CD4-positive, CD25-positive, alpha-beta regulatory T cell (primary cell): ENCODE data around the gene HSFX2. TPM values are rescaled to one million over a fixed set of nuclear protein-coding genes. Genes with fewer than 3 reads are reported as not detected.
"Not testable (repeated sequence)": the region's sequence is repeated elsewhere in the genome, so short reads cannot be mapped to it uniquely, and the experiment has no call there.

Experiments
- ATAC-seq, 2 donors: fragments of 150-1000 bp; cut with Tn5 transposase; one replicate each; pipeline ENCODE4 v1.10.0; 2021; ENCODE audit warnings: low read depth in 2 of 2, moderate number of reproducible peaks in 2 of 2, moderate library complexity in 1 of 2
- DNase-seq, 3 donors: peaks; one replicate each; pipeline versions ENCODE4 v3.0.0 to v3.0.0-alpha.2; 2012 to 2022; ENCODE audit warnings: mixed read lengths in 1 of 3
- H3K27ac ChIP-seq: one replicate; pipeline ENCODE4 v1.7.0; 2013; ENCODE audit warnings: mild to moderate bottlenecking, low read length; ENCODE audit not compliant: insufficient read depth, poor library complexity, severe bottlenecking
- H3K27me3 ChIP-seq: one replicate; pipeline ENCODE4 v1.7.0; 2013; ENCODE audit warnings: low read length; ENCODE audit not compliant: control insufficient read depth, insufficient read depth
- H3K36me3 ChIP-seq: one replicate; pipeline ENCODE4 v1.7.0; 2013; ENCODE audit warnings: mild to moderate bottlenecking, low read length, moderate library complexity; ENCODE audit not compliant: control insufficient read depth, insufficient read depth
- H3K4me1 ChIP-seq: 2 replicates; pipeline ENCODE4 v1.7.0; 2013; ENCODE audit warnings: mild to moderate bottlenecking, low read length; ENCODE audit not compliant: insufficient read depth, control insufficient read depth, poor library complexity, severe bottlenecking
- H3K4me3 ChIP-seq: one replicate; pipeline ENCODE4 v1.7.0; 2013; ENCODE audit warnings: low read depth, mild to moderate bottlenecking, low read length, moderate library complexity
- H3K9me3 ChIP-seq, 2 experiments: 1 replicate in 1 of 2; 2 replicates in 1 of 2; pipeline ENCODE4 v1.7.0; 2013; ENCODE audit warnings: low read length in 2 of 2, mild to moderate bottlenecking in 1 of 2, moderate library complexity in 1 of 2; ENCODE audit not compliant: control insufficient read depth in 2 of 2
- H3K27ac Mint-ChIP-seq, 3 donors: one replicate each; pipeline ENCODE4 v1.8.0; 2020 to 2022; ENCODE audit warnings: mild to moderate bottlenecking in 3 of 3, mixed read lengths in 3 of 3, moderate library complexity in 2 of 3
- H3K27me3 Mint-ChIP-seq: one replicate; pipeline ENCODE4 v1.8.0; 2022; ENCODE audit warnings: mild to moderate bottlenecking, mixed read lengths
- H3K36me3 Mint-ChIP-seq: one replicate; pipeline ENCODE4 v1.8.0; 2020; ENCODE audit warnings: mixed read lengths
- H3K4me1 Mint-ChIP-seq, 4 donors: one replicate each; pipeline ENCODE4 v1.8.0; 2020 to 2022; ENCODE audit warnings: mixed read lengths in 4 of 4, mild to moderate bottlenecking in 1 of 4
- H3K4me3 Mint-ChIP-seq, 4 donors: one replicate each; pipeline ENCODE4 v1.8.0; 2020 to 2022; ENCODE audit warnings: mild to moderate bottlenecking in 4 of 4, mixed read lengths in 4 of 4, moderate library complexity in 3 of 4
- H3K9me3 Mint-ChIP-seq, 7 donors: one replicate each; pipeline ENCODE4 v1.8.0; 2020 to 2022; ENCODE audit warnings: mixed read lengths in 7 of 7, mild to moderate bottlenecking in 3 of 7, moderate library complexity in 2 of 7
- polyA plus RNA-seq, 4 donors: library from polyadenylated mRNA; unstranded; fragments of 300-500 nt; fragmentation: Illumina TruSeq; gene quantifications; one replicate each; pipeline ENCODE4 v1.2.3, GENCODE V29; 2021
- total RNA-seq: library from RNA; stranded (reverse); gene quantifications from one replicate; pipeline ENCODE4 v1.2.3, GENCODE V29; 2022

HSFX2 gene
- total and polyA plus RNA-seq, 5 donors from 2014 or later: not detected

DNA sequence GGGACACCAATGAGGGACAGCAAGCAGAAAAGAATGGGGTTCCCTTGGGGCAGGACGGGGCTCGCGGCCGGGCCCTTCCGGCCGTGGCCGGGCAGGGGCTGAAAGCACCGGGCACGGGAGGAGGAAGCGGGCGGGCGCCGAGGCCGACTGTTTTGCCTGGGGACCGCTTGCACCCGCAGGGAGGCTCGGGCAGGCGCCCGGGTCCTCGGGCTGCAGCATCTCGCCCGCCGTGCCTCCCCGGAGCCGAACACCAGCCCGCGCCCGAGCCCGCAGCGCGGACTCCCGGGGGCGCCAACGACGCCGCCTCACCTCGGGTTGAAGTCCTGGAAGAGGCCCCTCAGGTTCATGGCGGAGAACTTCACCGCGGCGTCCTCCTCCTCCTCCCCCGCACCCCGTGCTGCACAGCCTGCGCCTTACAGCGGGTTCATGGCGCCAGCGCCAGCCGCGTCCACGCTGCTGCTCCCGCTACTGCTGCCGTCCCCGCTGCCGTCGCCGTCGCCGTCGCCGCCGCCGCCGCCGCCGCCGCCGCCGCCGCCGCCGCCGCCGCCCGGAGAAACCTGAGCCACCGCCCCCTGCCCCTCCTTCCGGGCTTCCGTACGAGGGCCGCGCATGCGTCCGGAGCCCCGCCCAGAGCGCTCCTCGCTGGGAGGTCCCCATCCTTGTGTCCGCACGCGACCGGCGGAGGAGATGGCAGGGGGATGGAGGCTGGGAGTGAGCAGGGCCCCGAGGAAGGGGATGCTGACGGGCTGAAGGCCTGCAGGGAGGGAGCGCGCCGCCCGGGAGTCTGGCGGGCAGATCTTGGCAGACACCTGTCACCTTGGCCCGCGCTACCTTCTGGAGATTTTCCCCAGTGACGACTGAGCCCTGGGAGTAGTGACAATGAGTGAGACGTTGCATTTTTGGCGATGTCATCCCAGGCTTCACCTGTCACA lies 36.4 kb upstream of the HSFX2 start, which contains the start of gene TMEM185A:
TMEM185A (minus strand) TSS at position 559 of the 932 bp plus-strand sequence; CDS start at position 347, 212 bp downstream.
- Mint-ChIP-seq H3K27ac (peak within 1 kb of the TSS; percentile 85 to 97 (median 86)), H3K36me3 (no peaks in the 10 kb centered on the region), H3K4me3 (peak within 1 kb of the TSS; percentile 90 to 99 (median 94)), H3K9me3 (peaks cover 0 to 2% (median 0%) of the 10 kb centered on the region in 7 donors), H3K4me1 (peaks cover 5 to 38% (median 28%) of the 10 kb centered on the region in 4 donors), H3K27me3 (peaks cover 16% of the 10 kb centered on the region)
- peak; percentile 81 to 86 for ATAC-seq
- Histone ChIP-seq H3K27me3 (no peaks in the 10 kb centered on the region), H3K27ac (no peak within 1 kb of the TSS), H3K4me3 (peak within 1 kb of the TSS; percentile 73), H3K9me3 (no peaks in the 10 kb centered on the region), H3K4me1 (peaks cover 13% of the 10 kb centered on the region), H3K36me3 (no peaks in the 10 kb centered on the region)
- peak; percentile 71 to 80 (median 73) for DNase-seq

- DNase-seq: peak in 2 of 3 donors; percentile 3 to 5
- H3K4me1 Mint-ChIP-seq: peaks cover 5 to 40% (median 29%) of the 10 kb centered on the region in 4 donors
- no peak overlapping the region for H3K27ac ChIP-seq
Observed at GRCh38 chrX:149630681-149631233, 35.6 kb upstream of the HSFX2 start.

GRCh38 chrX:149629730-149630387 lies 34.7 kb upstream of the HSFX2 start:
- H3K9me3 Mint-ChIP-seq: no peaks in the 10 kb centered on the region
- H3K27me3 Mint-ChIP-seq: peaks cover 7% of the 10 kb centered on the region
- H3K27ac ChIP-seq: no peak overlapping the region
- H3K36me3 ChIP-seq: no peaks in the 10 kb centered on the region
- H3K9me3 ChIP-seq: no peaks in the 10 kb centered on the region
- H3K27ac Mint-ChIP-seq: peak overlapping the region in 2 of 3 donors; percentile 48 to 50
- no peaks in the 10 kb centered on the region for H3K27me3 ChIP-seq
- H3K4me3 Mint-ChIP-seq: peak overlapping the region; percentile 90 to 99 (median 94)
- H3K4me1 Mint-ChIP-seq: peaks cover 5 to 45% (median 37%) of the 10 kb centered on the region in 4 donors
- peaks cover 13% of the 10 kb centered on the region for H3K4me1 ChIP-seq
- DNase-seq: no peak
- ATAC-seq: no peak
- H3K36me3 Mint-ChIP-seq: no peaks in the 10 kb centered on the region
- H3K4me3 ChIP-seq: peak overlapping the region; percentile 44

More at GRCh38 chrX:149630681-149631233, 35.6 kb upstream of the HSFX2 start:
- H3K4me3 Mint-ChIP-seq: peak overlapping the region; percentile 90 to 99 (median 94)
- H3K27ac Mint-ChIP-seq: peak overlapping the region; percentile 85 to 97 (median 86)
- Histone ChIP-seq H3K36me3 (no peaks in the 10 kb centered on the region), H3K4me1 (peaks cover 13% of the 10 kb centered on the region), H3K9me3 (no peaks in the 10 kb centered on the region), H3K4me3 (peak overlapping the region; percentile 73), H3K27me3 (no peaks in the 10 kb centered on the region)
- H3K9me3 Mint-ChIP-seq: peaks cover 0 to 2% (median 0%) of the 10 kb centered on the region in 7 donors
- H3K36me3 Mint-ChIP-seq: no peaks in the 10 kb centered on the region
- peaks cover 12% of the 10 kb centered on the region for H3K27me3 Mint-ChIP-seq
- no peak for ATAC-seq

DNA sequence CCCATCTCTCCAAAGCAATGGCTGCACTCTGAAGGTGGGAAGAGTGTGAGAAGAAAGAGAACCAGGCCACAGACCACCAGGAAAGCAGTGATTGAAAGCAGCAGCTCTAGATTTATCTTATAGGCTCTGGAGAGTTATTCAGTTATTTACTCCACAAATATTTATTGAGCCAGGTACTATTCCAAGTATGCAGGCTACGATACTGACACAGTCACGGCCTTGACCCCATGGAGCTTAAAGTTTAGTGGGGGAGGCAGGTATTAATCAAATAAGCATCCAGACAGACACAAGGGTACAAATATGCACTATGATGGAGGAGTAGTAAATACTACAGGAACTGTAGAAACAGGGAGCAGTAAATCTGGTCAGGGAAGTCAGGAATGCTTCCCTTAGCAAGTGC lies 33.7 kb upstream of the HSFX2 start:
- Histone ChIP-seq H3K4me3 (no peak overlapping the region), H3K9me3 (no peaks in the 10 kb centered on the region), H3K27me3 (no peaks in the 10 kb centered on the region), H3K27ac (no peak overlapping the region), H3K36me3 (no peaks in the 10 kb centered on the region), H3K4me1 (peaks cover 13% of the 10 kb centered on the region)
- Mint-ChIP-seq H3K36me3 (no peaks in the 10 kb centered on the region), H3K27ac (no peak overlapping the region), H3K4me1 (peaks cover 5 to 54% (median 38%) of the 10 kb centered on the region in 4 donors), H3K9me3 (no peaks in the 10 kb centered on the region), H3K27me3 (peaks cover 4% of the 10 kb centered on the region), H3K4me3 (peak overlapping the region in 3 of 4 donors; percentile 27 to 99 (median 42))
- DNase-seq: no peak
- ATAC-seq: no peak

DNA sequence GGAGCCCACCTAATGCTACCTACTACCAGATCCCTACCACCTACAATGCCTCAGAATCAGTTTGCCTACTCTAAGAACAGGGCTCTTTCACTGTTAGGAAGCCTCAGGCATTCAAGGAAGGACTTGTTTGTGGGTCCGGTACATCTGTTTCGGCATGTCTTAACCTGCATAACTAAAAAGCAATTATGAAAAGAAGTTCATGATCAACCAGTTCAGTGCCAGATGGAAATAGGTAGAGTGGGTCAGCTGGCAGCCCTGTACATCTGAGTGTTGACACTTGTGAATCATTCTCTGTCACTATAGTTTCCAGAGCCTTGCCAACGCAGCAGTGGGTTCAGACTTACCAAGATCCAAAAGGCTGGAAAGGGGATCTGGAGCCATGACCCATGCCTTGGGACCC lies 33.2 kb upstream of the HSFX2 start:
- Histone ChIP-seq H3K27me3 (no peaks in the 10 kb centered on the region), H3K4me1 (peaks cover 13% of the 10 kb centered on the region), H3K9me3 (no peaks in the 10 kb centered on the region), H3K27ac (no peak overlapping the region), H3K36me3 (no peaks in the 10 kb centered on the region), H3K4me3 (no peak overlapping the region)
- ATAC-seq (no peak), DNase-seq (no peak)
- Mint-ChIP-seq H3K4me1 (peaks cover 5 to 56% (median 39%) of the 10 kb centered on the region in 4 donors), H3K9me3 (no peaks in the 10 kb centered on the region), H3K4me3 (peak overlapping the region in 1 of 4 donors; percentile 27), H3K36me3 (no peaks in the 10 kb centered on the region), H3K27ac (no peak overlapping the region), H3K27me3 (peaks cover 4% of the 10 kb centered on the region)

DNA sequence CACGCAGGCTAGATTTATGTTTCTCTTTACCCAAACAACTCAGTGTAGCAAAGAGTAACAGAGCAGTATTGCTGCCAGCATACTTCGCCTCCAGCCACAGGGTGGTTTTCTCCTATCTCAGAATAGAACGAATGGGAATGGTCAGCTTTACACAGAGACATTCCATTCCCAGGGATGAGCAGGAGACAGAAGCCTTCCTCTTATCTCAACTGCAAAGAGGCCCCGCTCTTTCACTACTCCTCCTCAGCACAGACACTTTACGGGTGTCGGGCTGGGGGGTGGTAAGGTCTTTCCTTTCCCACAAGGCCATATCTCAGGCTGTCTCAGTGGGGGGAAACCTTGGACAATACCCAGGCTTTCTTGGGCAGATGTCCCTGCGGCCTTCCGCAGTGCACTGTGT lies 31.7 kb upstream of the HSFX2 start:
- not testable (repeated sequence) for H3K27me3 ChIP-seq, H3K4me3 ChIP-seq, H3K36me3 ChIP-seq, H3K9me3 ChIP-seq, H3K36me3 Mint-ChIP-seq, H3K4me3 Mint-ChIP-seq, H3K27ac ChIP-seq, H3K27ac Mint-ChIP-seq, ATAC-seq, H3K9me3 Mint-ChIP-seq, DNase-seq, H3K27me3 Mint-ChIP-seq
- H3K4me1 Mint-ChIP-seq: peaks cover 5 to 54% (median 40%) of the 10 kb centered on the region in 4 donors
- peaks cover 13% of the 10 kb centered on the region for H3K4me1 ChIP-seq

DNA sequence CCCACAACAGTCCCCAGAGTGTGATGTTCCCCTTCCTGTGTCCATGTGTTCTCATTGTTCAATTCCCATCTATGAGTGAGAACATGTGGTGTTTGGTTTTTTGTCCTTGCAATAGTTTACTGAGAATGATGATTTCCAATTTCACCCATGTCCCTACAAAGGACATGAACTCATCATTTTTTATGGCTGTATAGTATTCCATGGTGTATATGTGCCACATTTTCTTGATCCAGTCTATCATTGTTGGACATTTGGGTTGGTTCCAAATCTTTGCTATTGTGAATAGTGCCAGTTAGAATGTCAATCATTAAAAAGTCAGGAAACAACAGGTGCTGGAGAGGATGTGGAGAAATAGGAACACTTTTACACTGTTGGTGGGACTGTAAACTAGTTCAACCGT lies 24.5 kb upstream of the HSFX2 start:
- DNase-seq, H3K4me1 ChIP-seq, H3K4me3 ChIP-seq, H3K9me3 ChIP-seq, H3K27ac Mint-ChIP-seq, ATAC-seq, H3K27me3 Mint-ChIP-seq, H3K36me3 Mint-ChIP-seq, H3K9me3 Mint-ChIP-seq, H3K36me3 ChIP-seq, H3K27ac ChIP-seq, H3K27me3 ChIP-seq, H3K4me3 Mint-ChIP-seq: not testable (repeated sequence)
- peaks cover 0 to 31% (median 9%) of the 10 kb centered on the region in 4 donors for H3K4me1 Mint-ChIP-seq
